Caco-2 (cell line): ENCODE data around the gene SOHLH2. TPM values are rescaled to one million over a fixed set of nuclear protein-coding genes. Genes with fewer than 3 reads are reported as not detected.

Source experiments
- BruUV-seq: library from RNA; stranded (reverse); fragments of 400-500 nt; replicated peaks from 2 replicates; lab custom pipeline; 2021; lab: Mats Ljungman, UMichigan
- CTCF ChIA-PET: fragments of 300-600 bp; sonication (Branson Sonifier 250); formaldehyde crosslinking; loops from one replicate; lab custom pipeline; 2022; ENCODE audit warnings: antibody characterized with exemption; lab: Charles Lee
- POLR2A ChIA-PET: fragments of 300-600 bp; sonication (Branson Sonifier 250); formaldehyde crosslinking; loops from one replicate; lab custom pipeline; 2022; ENCODE audit warnings: antibody characterized with exemption; lab: Charles Lee
- DNase-seq, 2 experiments: peaks; one replicate each; pipeline versions ENCODE4 v3.0.0 to v3.0.0-alpha.2; 2020 to 2022
- H3K27me3 ChIP-seq: replicated peaks from 2 replicates; pipeline ENCODE4 v1.6.0; 2011; ENCODE audit warnings: low read length; ENCODE audit not compliant: control insufficient read depth, insufficient read depth
- H3K36me3 ChIP-seq: 2 replicates; pipeline ENCODE4 v1.5.1; 2011; ENCODE audit warnings: low read length; ENCODE audit not compliant: control insufficient read depth, insufficient read depth
- H3K4me1 ChIP-seq: fragments of 250-450 bp; sonication (Bioruptor Pico); 2 replicates; pipeline ENCODE4 v1.5.1; 2020; ENCODE audit warnings: mild to moderate bottlenecking
- H3K4me3 ChIP-seq: 2 replicates; pipeline ENCODE4 v1.5.1; 2011; ENCODE audit warnings: low read depth, mild to moderate bottlenecking, control low read depth, low read length
- H3K9me3 ChIP-seq: fragments of 250-450 bp; sonication (Bioruptor Pico); 2 replicates; pipeline ENCODE4 v1.5.1; 2020; ENCODE audit warnings: mild to moderate bottlenecking, moderate library complexity
- H3K27ac Mint-ChIP-seq: one replicate; pipeline ENCODE4 v1.8.0; 2022; ENCODE audit warnings: mixed read lengths; ENCODE audit not compliant: unreplicated experiment
- H3K27me3 Mint-ChIP-seq: one replicate; pipeline ENCODE4 v1.8.0; 2022; ENCODE audit warnings: mixed read lengths; ENCODE audit not compliant: insufficient read depth, unreplicated experiment
- H3K36me3 Mint-ChIP-seq: one replicate; pipeline ENCODE4 v1.8.0; 2022; ENCODE audit warnings: mild to moderate bottlenecking, mixed read lengths; ENCODE audit not compliant: insufficient read depth, unreplicated experiment
- H3K4me1 Mint-ChIP-seq: one replicate; pipeline ENCODE4 v1.8.0; 2022; ENCODE audit warnings: low read depth, mixed read lengths; ENCODE audit not compliant: unreplicated experiment
- H3K4me3 Mint-ChIP-seq: one replicate; pipeline ENCODE4 v1.8.0; 2022; ENCODE audit warnings: mild to moderate bottlenecking, moderate library complexity, mixed read lengths; ENCODE audit not compliant: unreplicated experiment
- H3K9me3 Mint-ChIP-seq: one replicate; pipeline ENCODE4 v1.8.0; 2022; ENCODE audit warnings: mixed read lengths; ENCODE audit not compliant: unreplicated experiment
- CTCF ChIP-seq, 2 experiments: fragments of 200-600 bp in 1 of 2; IDR thresholded peaks; 1 replicate in 1 of 2; 2 replicates in 1 of 2; pipeline versions ENCODE4 v1.5.1 to v1.8.0; 2011 to 2022; ENCODE audit warnings: antibody characterized with exemption in 1 of 2, control low read depth in 1 of 2, inconsistent platforms in 1 of 2, low read depth in 1 of 2, low read length in 1 of 2, mild to moderate bottlenecking in 1 of 2, moderate library complexity in 1 of 2; ENCODE audit not compliant: insufficient read depth in 1 of 2, severe bottlenecking in 1 of 2, unreplicated experiment in 1 of 2
- intact Hi-C: fragments of 100-400 bp; cut with micrococcal nuclease; formaldehyde crosslinking; loops from one replicate; pipeline ENCODE4 v1.10.0; 2022; ENCODE audit not compliant: unreplicated experiment
- total RNA-seq: library from RNA; stranded (reverse); gene quantifications from 2 replicates; pipeline ENCODE4 v1.2.3, GENCODE V29; 2022

Gene SOHLH2
- total RNA-seq, 1 experiment from 2014 or later: not detected

GRCh38 chr13:36175621-36176020 lies 38.7 kb downstream of the SOHLH2 start:
- no TSS peak for BruUV-seq
- CTCF ChIA-PET: no interaction called here
- Histone ChIP-seq H3K27me3 (no peaks in the 10 kb centered on the region), H3K4me3 (no peak overlapping the region), H3K9me3 (no peaks in the 10 kb centered on the region; the same call in 1 of the 2 replicates), H3K36me3 (no peaks in the 10 kb centered on the region), H3K4me1 (no peaks in the 10 kb centered on the region)
- Mint-ChIP-seq H3K4me1 (no peaks in the 10 kb centered on the region), H3K27me3 (peaks cover 6% of the 10 kb centered on the region), H3K36me3 (no peaks in the 10 kb centered on the region), H3K4me3 (no peak overlapping the region), H3K27ac (no peak overlapping the region), H3K9me3 (no peaks in the 10 kb centered on the region)
- intact Hi-C loops: no loop called here
- no peak for DNase-seq
- no peak for TF ChIP-seq CTCF (IDR thresholded peaks at IDR 0.05; ENCODE audit: insufficient read depth in 1 of 2, low read depth in 1 of 2, low read length in 1 of 2, severe bottlenecking in 1 of 2, unreplicated experiment in 1 of 2)
- POLR2A ChIA-PET: no interaction called here

- no peaks in the 10 kb centered on the region for H3K4me1 Mint-ChIP-seq
- no peak overlapping the region for H3K4me3 Mint-ChIP-seq
- H3K9me3 ChIP-seq: no peaks in the 10 kb centered on the region; the same call in 1 of the 2 replicates
- CTCF ChIA-PET: no interaction called here
- no peak overlapping the region for H3K27ac Mint-ChIP-seq
- no peaks in the 10 kb centered on the region for H3K36me3 Mint-ChIP-seq
- H3K27me3 Mint-ChIP-seq: peaks cover 9% of the 10 kb centered on the region
- DNase-seq: no peak
- H3K4me1 ChIP-seq: no peaks in the 10 kb centered on the region
- H3K36me3 ChIP-seq: no peaks in the 10 kb centered on the region
- H3K9me3 Mint-ChIP-seq: no peaks in the 10 kb centered on the region
- no peak for TF ChIP-seq CTCF (IDR thresholded peaks at IDR 0.05; ENCODE audit: insufficient read depth in 1 of 2, low read depth in 1 of 2, low read length in 1 of 2, severe bottlenecking in 1 of 2, unreplicated experiment in 1 of 2)
- BruUV-seq: no TSS peak
- H3K27me3 ChIP-seq: no peaks in the 10 kb centered on the region
- POLR2A ChIA-PET: no interaction called here
- intact Hi-C loops: no loop called here
- no peak overlapping the region for H3K4me3 ChIP-seq
These were observed 39.4 kb downstream of the SOHLH2 start for GRCh38 chr13:36174923-36175322.

GRCh38 chr13:36173571-36174322 lies 40.6 kb downstream of the SOHLH2 start:
- H3K27me3 ChIP-seq: no peaks in the 10 kb centered on the region
- no peaks in the 10 kb centered on the region for H3K36me3 Mint-ChIP-seq
- TF ChIP-seq CTCF (IDR thresholded peaks at IDR 0.05; ENCODE audit: insufficient read depth in 1 of 2, low read depth in 1 of 2, low read length in 1 of 2, severe bottlenecking in 1 of 2, unreplicated experiment in 1 of 2): no peak
- H3K9me3 Mint-ChIP-seq: no peaks in the 10 kb centered on the region
- H3K4me3 Mint-ChIP-seq: no peak overlapping the region
- intact Hi-C loops: no loop called here
- CTCF ChIA-PET: interaction anchor here (1.0 kb wide), 1 partner anchor 984 kb away, joined by 5 read pairs; no protein-coding TSS in a partner anchor
- H3K4me1 ChIP-seq: no peaks in the 10 kb centered on the region
- no TSS peak for BruUV-seq
- POLR2A ChIA-PET: no interaction called here
- H3K9me3 ChIP-seq: no peaks in the 10 kb centered on the region
- H3K36me3 ChIP-seq: no peaks in the 10 kb centered on the region
- H3K4me3 ChIP-seq: no peak overlapping the region
- H3K27ac Mint-ChIP-seq: no peak overlapping the region
- peaks cover 9% of the 10 kb centered on the region for H3K27me3 Mint-ChIP-seq
- DNase-seq: no peak
- H3K4me1 Mint-ChIP-seq: no peaks in the 10 kb centered on the region
